NCI-H748 (cell line): ENCODE results near the gene NEMP2.

Experiments
- DNase-seq: peaks from one replicate; lab custom pipeline; 2025; ENCODE audit not compliant: unreplicated experiment; lab: John Stamatoyannopoulos, UW

The NEMP2 gene

GRCh38 chr2:190561094-190561493 is 26.6 kb upstream of the NEMP2 start:
- no peak for DNase-seq

- DNase-seq, result peak; percentile 31
Measured at GRCh38 chr2:190554357-190555006, 20.0 kb upstream of the NEMP2 start.

GRCh38 chr2:190553254-190553653 is 18.7 kb upstream of the NEMP2 start:
- no peak for DNase-seq

- no peak for DNase-seq
Measured at GRCh38 chr2:190551928-190552327, 17.4 kb upstream of the NEMP2 start.

- no peak for DNase-seq
Measured at GRCh38 chr2:190550137-190550536, 15.6 kb upstream of the NEMP2 start.

- DNase-seq, result no peak
Measured at GRCh38 chr2:190547886-190548285, 13.4 kb upstream of the NEMP2 start.

GRCh38 chr2:190546734-190547133 is 12.2 kb upstream of the NEMP2 start:
- no peak for DNase-seq

GRCh38 chr2:190545555-190546385 is 11.2 kb upstream of the NEMP2 start:
- no peak for DNase-seq

GRCh38 chr2:190545093-190545492 is 10.6 kb upstream of the NEMP2 start:
- no peak for DNase-seq

- DNase-seq, result peak; percentile 56
Measured at GRCh38 chr2:190540048-190540447, 5.5 kb upstream of the NEMP2 start.

- DNase-seq, result no peak
Measured at GRCh38 chr2:190538201-190538600, 3.7 kb upstream of the NEMP2 start.

GRCh38 chr2:190537765-190538164 is 3.2 kb upstream of the NEMP2 start:
- DNase-seq, result peak; percentile 33

- peak; percentile 36 for DNase-seq
Measured at GRCh38 chr2:190535586-190535985, 1.1 kb upstream of the NEMP2 start.

- DNase-seq, result no peak
Measured at GRCh38 chr2:190535121-190535439, 558 bp upstream of the NEMP2 start.

GRCh38 chr2:190533968-190534309 is 583 bp downstream of the NEMP2 start:
- no peak for DNase-seq

- peak; percentile 25 for DNase-seq
Measured at GRCh38 chr2:190533175-190533967, 1.2 kb downstream of the NEMP2 start.

GRCh38 chr2:190532581-190532980 is 1.9 kb downstream of the NEMP2 start:
- no peak for DNase-seq

GRCh38 chr2:190530248-190530900 is 4.1 kb downstream of the NEMP2 start:
- DNase-seq, result no peak

- DNase-seq, result no peak
Measured at GRCh38 chr2:190529486-190530247, 4.9 kb downstream of the NEMP2 start.

GRCh38 chr2:190528521-190529001 is 6.0 kb downstream of the NEMP2 start:
- no peak for DNase-seq

- no peak for DNase-seq
Measured at GRCh38 chr2:190527918-190528317, 6.6 kb downstream of the NEMP2 start.
